Measurements from ENCODE around the gene RAMP1.

GRCh38 chr2:237878321-237879057 is 19.1 kb downstream of the RAMP1 start:
- TF ChIP-seq SUZ12 (IDR thresholded peaks at IDR 0.05; ENCODE audit: extremely low read depth, insufficient read depth, insufficient read length) = no peak
- TF ChIP-seq YY1 (IDR thresholded peaks at IDR 0.05; ENCODE audit: insufficient read depth, insufficient read length) = no peak
- no peak for TF ChIP-seq ZNF274 (IDR thresholded peaks at IDR 0.05; ENCODE audit: low read depth, low read length)
